HL-60/S4 treated with phorbol 12-myristate 13-acetate at 8.2 ng/mL for 4 days and 3 days (cell line): ENCODE results near the gene PPP3R1.

Source experiments
- in situ Hi-C: fragments of 300-500 bp; cut with MboI; formaldehyde crosslinking; loops from 2 replicates; pipeline ENCODE4 v1.15.0; 2022; ENCODE audit warnings: low sequenced_read_pairs

Gene PPP3R1

GRCh38 chr2:68252400-68253218 is at the start of gene PPP3R1:
Gene PPP3R1 (minus strand): TSS chr2:68252532. CDS start chr2:68252127, 405 bp downstream.
- in situ Hi-C loops = no loop called here

- in situ Hi-C loops = no loop called here
Measured at GRCh38 chr2:68295516-68295915, 43.2 kb upstream of the PPP3R1 start.

DNA sequence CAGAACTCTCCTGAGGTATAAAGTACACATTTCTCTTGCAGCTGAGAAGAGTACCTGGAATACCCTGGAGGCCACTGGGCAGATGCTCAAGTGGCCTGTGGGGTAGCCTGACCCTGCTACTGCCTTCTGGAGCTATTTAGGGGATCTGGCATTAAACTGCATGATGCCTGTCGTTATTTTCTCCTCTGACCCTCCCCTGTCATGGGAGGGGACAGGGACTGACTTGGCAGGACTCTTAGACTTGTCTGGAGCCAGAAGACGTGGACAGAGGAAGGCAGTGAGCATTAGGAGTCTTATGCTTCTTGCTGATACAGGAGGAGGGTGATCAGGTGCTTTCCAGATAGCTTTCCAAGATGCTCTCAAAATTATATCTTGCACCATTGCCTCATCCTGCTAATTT is 42.6 kb upstream of the PPP3R1 start:
- in situ Hi-C loops = no loop called here

GRCh38 chr2:68294187-68294586 is 41.9 kb upstream of the PPP3R1 start:
- in situ Hi-C loops = no loop called here

DNA sequence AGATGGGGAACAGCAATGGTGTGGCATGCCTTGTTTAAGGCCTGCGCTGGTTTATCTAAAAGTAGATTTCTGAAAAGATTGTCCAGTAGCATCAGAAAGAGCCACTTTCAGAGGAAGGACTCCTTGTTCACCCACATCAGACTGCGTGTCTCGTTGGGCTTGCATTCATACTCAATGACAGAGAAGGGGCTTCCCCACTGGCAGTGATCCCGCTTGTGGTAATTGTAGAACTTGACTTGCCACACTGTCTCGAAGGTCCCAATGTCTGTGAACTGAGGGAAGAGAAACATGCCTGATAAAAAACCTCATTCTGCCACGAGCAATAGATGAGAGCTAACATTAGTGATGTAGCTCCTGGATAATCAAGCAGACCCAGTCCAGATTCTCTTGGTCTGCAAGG is 41.4 kb upstream of the PPP3R1 start:
- in situ Hi-C loops = no loop called here

- in situ Hi-C loops = no loop called here
Measured at GRCh38 chr2:68293024-68293423, 40.7 kb upstream of the PPP3R1 start.

DNA sequence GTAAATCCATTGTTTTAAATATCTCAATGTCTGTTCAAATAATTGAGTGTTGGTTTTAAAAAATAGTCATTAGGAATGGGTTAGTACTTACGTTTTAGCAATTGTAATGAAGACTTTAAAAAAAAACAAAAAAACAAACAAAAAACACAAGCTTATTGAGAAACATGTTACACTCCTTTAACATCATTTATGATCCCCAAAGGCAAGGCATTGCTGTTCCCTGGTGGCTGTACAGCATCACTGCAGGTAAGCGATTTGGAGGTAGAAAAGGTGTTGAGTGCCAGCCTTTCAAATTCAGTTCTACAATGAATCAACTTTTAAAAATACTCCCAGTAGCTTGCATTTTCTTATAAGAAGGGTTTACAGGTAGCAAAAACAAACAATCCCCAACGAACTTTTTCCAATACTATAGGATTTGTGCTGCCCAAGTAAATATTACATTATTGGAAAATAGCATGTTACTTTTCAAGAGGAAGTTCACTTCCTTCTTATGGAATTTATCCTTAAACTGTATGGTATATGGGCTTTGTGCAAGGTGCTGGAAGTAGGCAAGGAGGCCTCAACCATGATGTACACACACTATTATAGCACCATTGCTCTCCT is 39.9 kb upstream of the PPP3R1 start:
- in situ Hi-C loops = no loop called here

GRCh38 chr2:68291314-68291713 is 39.0 kb upstream of the PPP3R1 start:
- in situ Hi-C loops = no loop called here

GRCh38 chr2:68290901-68291300 is 38.6 kb upstream of the PPP3R1 start:
- in situ Hi-C loops = no loop called here

DNA sequence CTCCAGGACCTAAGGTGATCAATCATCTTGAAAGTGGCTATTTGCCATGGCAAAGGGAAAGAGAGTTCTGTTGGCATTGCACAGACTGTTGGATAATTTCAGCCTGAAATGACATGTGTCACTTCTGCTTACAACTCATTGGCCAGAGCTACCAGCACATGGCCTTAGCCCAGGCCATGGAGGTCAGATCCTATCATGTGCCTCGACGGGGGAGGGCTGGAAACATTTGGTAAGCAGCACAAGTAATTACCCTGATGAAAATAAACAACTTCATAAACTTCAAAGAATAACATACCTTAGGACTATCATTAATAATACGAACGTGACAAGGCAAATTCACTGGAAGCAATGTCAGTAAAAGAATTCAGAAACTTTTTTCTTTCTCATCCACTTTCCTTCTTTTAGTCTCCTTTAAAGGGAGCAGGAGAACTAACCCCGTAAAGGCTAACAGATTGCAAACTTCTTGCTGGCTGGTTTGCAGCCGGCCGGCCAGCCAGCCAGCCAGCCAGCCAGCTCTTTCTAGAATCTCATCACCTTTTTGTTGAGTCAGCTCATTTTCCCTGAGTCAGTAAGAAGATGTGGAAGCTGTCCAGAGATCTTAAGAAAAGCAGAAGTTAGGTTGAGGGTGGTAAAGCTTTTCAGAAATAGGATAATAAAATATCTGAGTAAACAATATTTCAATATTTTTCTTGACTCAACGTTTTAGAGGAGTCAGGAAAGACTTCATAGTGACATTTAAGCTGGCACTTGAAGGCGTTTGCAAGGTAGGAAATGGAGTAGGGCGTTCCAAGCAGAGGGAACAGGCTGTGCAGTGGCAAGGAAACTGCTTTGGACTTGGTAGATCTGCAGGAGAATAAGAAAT is 35.5 kb upstream of the PPP3R1 start:
- in situ Hi-C loops = no loop called here

DNA sequence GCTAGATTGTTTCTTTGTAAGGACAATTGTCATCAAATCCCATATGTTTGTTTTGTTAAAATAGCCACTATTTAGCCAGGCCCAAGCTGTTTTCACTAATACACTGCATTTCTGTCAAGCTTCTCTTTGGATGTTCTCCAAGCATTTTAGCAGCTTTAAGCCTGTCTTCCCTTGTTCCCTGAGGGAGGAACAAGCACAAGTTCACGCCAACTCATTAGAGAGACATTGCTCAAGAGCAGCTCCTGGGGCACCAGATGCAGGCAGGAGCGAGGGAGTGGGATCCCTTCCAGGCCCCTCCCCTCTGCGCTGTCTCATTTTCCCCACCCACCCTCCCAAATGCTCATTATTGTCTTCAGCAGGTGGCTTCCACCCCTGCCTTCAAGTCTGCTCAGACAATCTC is 32.6 kb upstream of the PPP3R1 start:
- in situ Hi-C loops = no loop called here

- in situ Hi-C loops = no loop called here
Measured at GRCh38 chr2:68283419-68283812, 31.1 kb upstream of the PPP3R1 start.

DNA sequence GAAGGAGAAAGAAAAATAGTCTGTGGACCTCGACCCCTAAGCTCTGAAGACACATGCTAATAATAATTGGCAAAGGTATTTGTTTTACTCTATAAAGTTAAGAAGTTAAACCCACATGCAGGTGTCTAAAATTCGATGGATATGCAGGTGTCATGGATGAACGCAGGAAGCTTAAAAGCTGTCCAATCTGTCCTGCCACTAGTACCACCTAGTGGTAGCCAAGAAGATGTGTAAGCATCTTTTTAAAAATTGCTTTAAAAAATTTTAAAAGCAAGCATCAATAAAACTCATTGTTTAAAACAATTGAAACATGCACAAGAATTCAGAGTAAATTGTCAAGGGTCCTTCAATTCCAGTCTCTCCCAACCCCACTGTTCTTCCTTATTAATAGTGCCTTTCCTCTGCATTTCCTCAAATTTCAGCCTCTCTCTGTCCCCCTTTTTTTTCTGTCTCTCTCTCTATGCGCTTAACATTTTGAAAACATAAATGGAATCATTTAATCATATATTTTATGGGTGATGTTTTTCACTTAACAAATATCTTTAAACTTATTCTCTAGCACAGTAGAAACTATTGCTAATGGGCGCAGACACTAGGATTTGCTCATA is 30.6 kb upstream of the PPP3R1 start:
- in situ Hi-C loops = no loop called here

- in situ Hi-C loops = no loop called here
Measured at GRCh38 chr2:68280796-68281195, 28.5 kb upstream of the PPP3R1 start.

- in situ Hi-C loops = no loop called here
Measured at GRCh38 chr2:68280348-68280747, 28.0 kb upstream of the PPP3R1 start.

DNA sequence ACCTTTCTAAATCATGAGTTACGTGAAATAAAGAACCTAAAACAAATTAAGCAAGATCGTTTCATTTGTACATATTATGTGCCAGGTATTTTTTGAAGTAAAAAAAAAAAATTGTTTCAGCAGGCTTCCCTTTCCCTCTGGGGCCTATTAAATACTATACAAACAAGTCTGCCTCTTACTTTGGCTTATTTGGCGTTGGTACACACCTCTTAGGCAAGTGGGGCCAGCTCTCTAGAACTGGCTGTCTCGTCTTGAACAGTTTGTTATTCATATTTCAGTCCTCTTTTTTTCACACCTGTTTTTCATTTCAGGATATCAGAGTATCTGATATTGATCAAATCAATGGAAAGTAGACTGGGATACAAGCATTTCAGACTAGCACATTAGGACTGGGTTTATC is 27.4 kb upstream of the PPP3R1 start:
- in situ Hi-C loops = no loop called here

DNA sequence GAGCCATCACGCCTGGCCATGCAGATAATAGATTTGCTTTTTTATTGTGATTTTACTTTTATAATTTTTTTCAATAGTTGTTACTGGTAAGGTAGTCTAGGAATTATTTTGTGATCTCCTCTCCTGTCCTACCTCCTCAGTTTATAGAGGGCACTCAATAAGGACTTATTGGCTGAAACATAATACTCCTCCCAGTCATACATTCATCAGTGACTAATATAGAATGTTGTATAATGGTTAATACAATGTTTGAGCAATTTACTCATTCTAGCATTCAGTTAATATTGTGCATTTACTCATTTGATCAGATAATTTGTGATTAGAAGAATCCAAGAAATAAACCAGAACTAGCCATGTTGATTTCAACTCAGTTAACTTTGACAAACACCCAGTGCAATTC is 25.8 kb upstream of the PPP3R1 start:
- in situ Hi-C loops = no loop called here

DNA sequence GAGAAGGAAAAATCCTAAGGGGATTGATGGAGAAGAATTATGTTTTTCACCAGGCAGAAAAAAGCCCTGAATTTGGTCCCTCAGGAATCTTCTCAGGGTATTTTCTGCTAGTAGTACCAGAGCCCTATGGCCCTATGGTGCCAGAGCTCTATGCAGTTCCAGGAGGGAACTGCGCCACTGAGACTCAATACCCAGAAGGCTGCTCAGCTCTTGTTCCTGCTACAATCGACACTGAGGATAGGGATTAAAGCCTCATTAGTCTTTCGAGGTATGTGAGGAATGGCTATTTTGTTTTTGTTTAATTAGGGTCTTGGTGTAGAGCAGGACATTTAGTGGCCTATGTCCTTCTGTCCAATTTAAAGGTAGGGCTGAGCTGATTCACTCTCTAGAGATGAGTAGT is 21.7 kb upstream of the PPP3R1 start:
- in situ Hi-C loops = no loop called here

DNA sequence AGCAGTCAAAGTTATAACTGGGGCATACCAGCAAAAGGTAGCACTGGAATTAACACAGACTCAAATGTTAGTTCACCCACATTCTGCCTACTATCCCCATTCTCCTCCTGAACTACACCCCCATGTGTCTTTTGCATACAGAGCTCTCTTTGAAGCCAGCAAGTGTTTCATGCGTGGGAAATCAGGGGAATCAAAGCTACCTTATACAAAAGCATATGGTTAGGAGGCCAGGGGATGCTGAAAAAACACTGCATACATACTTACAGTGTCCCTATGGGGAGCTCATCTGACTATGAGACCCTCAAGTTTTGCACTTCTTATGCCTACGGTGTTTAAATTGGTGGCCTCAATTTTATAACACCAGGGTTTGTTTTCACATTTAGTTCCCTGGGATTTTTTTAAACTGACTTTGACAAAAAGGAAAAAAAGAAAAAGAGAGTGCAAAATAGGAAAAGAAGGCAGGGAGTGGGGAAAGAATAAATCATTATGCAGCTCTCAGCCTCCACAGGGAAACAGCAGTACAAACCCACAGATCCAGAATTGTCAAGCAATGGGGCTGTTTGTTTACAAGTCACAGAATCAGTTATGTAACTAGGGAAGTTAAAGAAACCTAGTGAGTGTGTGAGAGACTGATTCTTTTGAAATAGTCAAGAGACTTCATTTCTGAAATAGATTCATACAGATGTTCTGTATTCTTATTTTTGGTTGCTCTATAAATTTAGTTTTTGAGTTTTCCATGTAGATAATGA is 20.1 kb upstream of the PPP3R1 start:
- in situ Hi-C loops = no loop called here

- in situ Hi-C loops = no loop called here
Measured at GRCh38 chr2:68266655-68267054, 14.3 kb upstream of the PPP3R1 start.

DNA sequence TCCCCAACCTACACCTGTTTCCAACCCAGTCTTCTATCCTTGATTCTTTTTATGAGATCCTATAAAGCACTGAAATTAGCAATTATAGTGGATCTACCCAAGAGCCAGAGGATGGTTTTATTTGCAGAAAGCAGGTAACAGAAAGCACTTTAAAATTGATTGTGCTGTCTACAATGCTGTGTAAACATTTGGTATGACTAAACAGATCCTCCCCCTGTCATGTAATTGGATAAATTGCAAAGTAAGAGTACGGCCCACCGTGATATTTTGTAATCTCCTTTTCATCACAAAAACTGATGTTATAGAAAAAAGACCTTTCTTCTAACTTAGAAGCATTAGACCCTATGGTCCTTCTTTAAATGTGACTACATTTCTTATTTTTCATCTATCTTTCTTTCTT is 11.3 kb upstream of the PPP3R1 start:
- in situ Hi-C loops = no loop called here
